Upper lobe of right lung (tissue), 1 donor: ENCODE measurements around the gene BPIFB6. TPM values are rescaled to one million over a fixed set of nuclear protein-coding genes. Genes with fewer than 3 reads are reported as not detected.

Experiments used
- ATAC-seq: fragments of 200-7000 bp; cut with Tn5 transposase; one replicate; pipeline ENCODE4 v1.9.1; 2020; ENCODE audit warnings: mild to moderate bottlenecking, moderate library complexity
- DNase-seq: peaks from one replicate; pipeline ENCODE4 v3.0.0-alpha.2; 2020
- H3K27ac ChIP-seq: fragments of 200-600 bp; one replicate; pipeline ENCODE4 v1.8.0; 2022
- H3K27me3 ChIP-seq: fragments of 200-600 bp; one replicate; pipeline ENCODE4 v1.8.0; 2022; ENCODE audit warnings: mild to moderate bottlenecking
- H3K36me3 ChIP-seq: fragments of 200-600 bp; one replicate; pipeline ENCODE4 v1.8.0; 2022
- H3K4me1 ChIP-seq: fragments of 200-600 bp; one replicate; pipeline ENCODE4 v1.8.0; 2022
- H3K4me3 ChIP-seq: fragments of 200-600 bp; one replicate; pipeline ENCODE4 v1.8.0; 2022; ENCODE audit warnings: mild to moderate bottlenecking
- H3K9me3 ChIP-seq: fragments of 200-600 bp; one replicate; pipeline ENCODE4 v1.8.0; 2022
- intact Hi-C: fragments of 100-400 bp; cut with DNase I; formaldehyde crosslinking; loops from one replicate; pipeline ENCODE4 v1.11.0; 2022
- total RNA-seq: library from RNA; stranded (reverse); fragmentation: NEBNext Ultra II Directional; extraction: Animal tissue kit (Norgen Biotek cat#: 25700); gene quantifications from one replicate; pipeline ENCODE4 v1.2.1, GENCODE V29; 2021
- TF ChIP-seq, protein P1 (sequence below): fragments of 200-600 bp; IDR thresholded peaks from one replicate; pipeline ENCODE4 v1.8.0; 2022; ENCODE audit warnings: antibody characterized with exemption
- donor health status: DM: no; HTN: yes; CAD: no; lungs with severe emphysema.

The BPIFB6 gene
- total RNA-seq, 1 donor from 2014 or later: not detected

DNA sequence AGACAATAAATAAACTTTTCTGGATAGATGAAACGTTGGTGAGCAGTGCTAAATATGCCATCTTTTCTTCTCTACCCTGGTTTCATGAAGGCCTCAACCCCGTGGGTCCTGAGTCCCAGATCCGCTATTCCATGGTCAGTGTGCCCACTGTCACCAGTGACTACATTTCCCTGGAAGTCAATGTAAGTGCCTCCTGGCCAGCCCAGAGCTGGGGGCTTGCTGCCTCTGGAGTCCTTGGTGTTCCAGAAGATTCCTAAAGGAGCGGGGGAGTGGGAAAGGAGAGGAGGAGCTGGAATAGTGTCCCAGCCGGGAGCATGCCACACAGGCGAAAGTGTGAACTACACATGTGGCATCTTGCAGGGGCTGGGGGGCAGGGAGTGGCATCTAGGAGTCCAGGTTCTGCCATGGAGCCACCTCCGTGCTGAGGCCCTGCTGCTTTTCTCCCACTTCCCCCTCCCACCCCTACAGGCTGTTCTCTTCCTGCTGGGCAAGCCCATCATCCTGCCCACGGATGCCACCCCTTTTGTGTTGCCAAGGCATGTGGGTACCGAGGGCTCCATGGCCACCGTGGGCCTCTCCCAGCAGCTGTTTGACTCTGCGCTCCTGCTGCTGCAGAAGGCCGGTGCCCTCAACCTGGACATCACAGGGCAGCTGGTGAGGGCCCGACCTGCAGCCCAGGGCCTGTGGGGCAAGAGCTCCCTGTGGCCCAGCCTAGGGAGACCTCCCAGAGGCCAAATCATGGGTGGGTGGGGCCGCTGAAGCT is 13.1 kb upstream of the BPIFB6 start:
- intact Hi-C loops: no loop called here
- Histone ChIP-seq H3K27ac (no peak overlapping the region), H3K9me3 (no peaks in the 10 kb centered on the region), H3K4me3 (no peak overlapping the region), H3K36me3 (no peaks in the 10 kb centered on the region), H3K4me1 (no peaks in the 10 kb centered on the region), H3K27me3 (no peaks in the 10 kb centered on the region)
- DNase-seq (no peak), ATAC-seq (no peak)
- TF ChIP-seq, protein P1, sequence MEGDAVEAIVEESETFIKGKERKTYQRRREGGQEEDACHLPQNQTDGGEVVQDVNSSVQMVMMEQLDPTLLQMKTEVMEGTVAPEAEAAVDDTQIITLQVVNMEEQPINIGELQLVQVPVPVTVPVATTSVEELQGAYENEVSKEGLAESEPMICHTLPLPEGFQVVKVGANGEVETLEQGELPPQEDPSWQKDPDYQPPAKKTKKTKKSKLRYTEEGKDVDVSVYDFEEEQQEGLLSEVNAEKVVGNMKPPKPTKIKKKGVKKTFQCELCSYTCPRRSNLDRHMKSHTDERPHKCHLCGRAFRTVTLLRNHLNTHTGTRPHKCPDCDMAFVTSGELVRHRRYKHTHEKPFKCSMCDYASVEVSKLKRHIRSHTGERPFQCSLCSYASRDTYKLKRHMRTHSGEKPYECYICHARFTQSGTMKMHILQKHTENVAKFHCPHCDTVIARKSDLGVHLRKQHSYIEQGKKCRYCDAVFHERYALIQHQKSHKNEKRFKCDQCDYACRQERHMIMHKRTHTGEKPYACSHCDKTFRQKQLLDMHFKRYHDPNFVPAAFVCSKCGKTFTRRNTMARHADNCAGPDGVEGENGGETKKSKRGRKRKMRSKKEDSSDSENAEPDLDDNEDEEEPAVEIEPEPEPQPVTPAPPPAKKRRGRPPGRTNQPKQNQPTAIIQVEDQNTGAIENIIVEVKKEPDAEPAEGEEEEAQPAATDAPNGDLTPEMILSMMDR: no peak

DNA sequence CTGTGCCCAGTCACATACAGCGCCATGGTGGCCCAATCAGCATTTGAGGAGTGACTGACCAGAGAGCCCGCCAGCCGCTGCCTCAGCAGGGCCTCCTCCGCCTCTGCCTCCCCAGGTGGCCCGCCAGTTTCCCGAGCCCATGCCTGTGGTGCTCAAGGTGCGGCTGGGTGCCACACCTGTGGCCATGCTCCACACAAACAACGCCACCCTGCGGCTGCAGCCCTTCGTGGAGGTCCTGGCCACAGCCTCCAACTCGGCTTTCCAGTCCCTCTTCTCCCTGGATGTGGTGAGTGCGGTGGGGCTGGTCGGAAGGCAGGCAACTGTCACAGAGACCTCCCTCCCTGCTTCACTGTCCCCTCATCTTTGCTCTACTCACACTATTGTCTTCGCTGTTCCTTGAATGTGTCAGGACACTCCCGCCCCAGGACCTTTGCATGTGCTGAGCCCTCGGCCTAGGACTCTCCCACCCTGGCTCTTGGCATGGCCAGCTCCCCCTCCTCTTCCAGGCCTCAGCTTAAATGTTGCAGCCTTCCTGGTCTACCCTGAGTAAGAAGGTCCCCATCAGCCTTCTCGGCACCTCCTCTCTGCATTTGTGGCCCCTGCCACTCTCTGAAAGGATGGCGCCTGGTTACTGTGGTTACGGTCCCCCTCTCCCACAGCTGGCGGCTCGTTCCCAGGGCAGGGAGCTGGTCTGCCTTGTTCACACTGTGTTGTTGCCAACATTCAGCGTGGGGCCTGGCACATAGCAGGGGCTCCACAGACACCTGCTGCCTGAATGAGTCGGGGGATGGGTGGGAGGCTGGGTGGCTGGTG is 11.8 kb upstream of the BPIFB6 start:
- Histone ChIP-seq H3K9me3 (no peaks in the 10 kb centered on the region), H3K27ac (no peak overlapping the region), H3K4me3 (no peak overlapping the region), H3K4me1 (no peaks in the 10 kb centered on the region), H3K27me3 (no peaks in the 10 kb centered on the region), H3K36me3 (no peaks in the 10 kb centered on the region)
- TF ChIP-seq, protein P1: no peak
- intact Hi-C loops: no loop called here
- DNase-seq (no peak), ATAC-seq (no peak)

DNA sequence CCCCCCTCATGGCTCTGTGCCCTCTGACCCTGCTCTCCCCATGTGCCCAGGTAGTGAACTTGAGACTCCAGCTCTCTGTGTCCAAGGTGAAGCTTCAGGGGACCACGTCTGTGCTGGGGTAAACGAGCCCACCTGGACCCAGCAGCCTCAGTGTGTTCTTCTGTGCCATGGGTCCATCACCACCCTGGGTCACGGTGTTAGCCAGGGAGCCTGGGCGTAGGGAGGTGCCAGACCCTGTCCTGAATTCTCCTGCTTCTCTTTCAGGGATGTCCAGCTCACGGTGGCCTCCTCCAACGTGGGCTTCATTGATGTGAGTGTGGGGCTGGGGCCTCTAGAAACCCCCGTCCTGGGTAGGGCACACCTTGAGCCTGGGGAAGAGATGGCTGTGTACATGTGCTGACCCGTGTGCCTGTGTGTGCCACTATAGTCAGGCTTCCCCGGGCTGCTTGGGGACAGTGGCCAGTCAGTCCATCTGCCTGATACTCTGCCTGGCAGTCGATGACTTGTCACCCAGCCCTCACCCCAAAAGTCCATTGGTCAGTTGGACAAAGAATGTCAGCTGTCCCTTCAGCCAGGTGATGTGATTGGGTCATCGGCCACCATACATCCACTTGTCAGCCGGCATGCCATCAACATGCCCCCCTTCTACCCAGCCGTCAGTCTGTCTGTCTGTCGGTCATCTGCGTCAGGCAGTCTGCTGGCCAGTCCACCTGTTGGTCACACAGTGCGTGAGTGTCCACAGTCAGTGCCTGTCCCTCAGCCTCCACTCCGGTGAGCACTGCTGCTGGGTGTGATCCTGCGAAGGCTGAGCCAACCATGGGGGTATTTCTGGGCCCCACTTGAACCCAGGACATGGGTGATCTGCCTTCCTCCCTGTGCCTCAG is 10.9 kb upstream of the BPIFB6 start:
- no peak overlapping the region for H3K27ac ChIP-seq
- H3K4me3 ChIP-seq: no peak overlapping the region
- no peak for DNase-seq
- TF ChIP-seq, protein P1: no peak
- H3K4me1 ChIP-seq: no peaks in the 10 kb centered on the region
- no peaks in the 10 kb centered on the region for H3K9me3 ChIP-seq
- intact Hi-C loops: no loop called here
- H3K27me3 ChIP-seq: no peaks in the 10 kb centered on the region
- H3K36me3 ChIP-seq: no peaks in the 10 kb centered on the region
- no peak for ATAC-seq

DNA sequence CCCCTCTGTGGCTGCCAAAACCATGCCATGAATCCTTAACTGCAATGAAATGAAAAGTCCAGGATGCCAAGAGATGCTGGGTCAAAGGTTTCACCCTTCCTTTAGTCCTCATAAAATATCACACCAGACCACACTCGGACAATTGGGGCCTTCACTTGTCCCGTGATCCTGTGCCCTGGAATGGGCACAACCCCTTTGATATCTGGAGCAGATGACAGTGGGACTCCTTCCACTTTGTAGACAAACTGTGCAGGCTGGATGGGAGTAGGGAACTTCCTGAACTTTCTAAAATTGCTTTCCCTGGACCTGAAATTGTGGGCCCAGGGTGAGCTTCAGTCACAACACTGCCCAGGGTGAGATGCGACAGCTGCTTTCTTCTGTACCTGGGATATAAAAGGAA is 9.6 kb upstream of the BPIFB6 start:
- Histone ChIP-seq H3K36me3 (no peaks in the 10 kb centered on the region), H3K4me3 (no peak overlapping the region), H3K27ac (no peak overlapping the region), H3K9me3 (no peaks in the 10 kb centered on the region), H3K4me1 (no peaks in the 10 kb centered on the region), H3K27me3 (no peaks in the 10 kb centered on the region)
- TF ChIP-seq, protein P1: no peak
- DNase-seq (no peak), ATAC-seq (no peak)
- intact Hi-C loops: no loop called here

DNA sequence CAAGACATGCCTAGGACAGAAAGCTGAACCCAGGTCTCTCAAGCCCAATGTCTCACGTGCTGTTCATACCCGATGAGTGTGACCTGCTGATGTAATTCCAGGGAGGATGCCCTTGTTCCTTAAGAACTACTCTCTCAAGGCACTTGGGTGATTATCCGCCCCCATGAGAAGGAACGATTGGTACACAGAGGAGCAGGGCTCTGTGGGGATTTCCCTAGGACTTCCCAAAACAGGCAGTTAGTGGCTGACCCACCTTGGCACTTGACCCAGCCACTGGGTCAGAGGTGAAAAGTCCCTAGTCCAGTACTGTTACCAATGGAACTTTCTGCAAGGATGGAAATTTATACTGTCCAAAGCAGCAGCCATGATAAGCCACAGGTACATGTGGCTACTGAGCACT is 9.2 kb upstream of the BPIFB6 start:
- Histone ChIP-seq H3K27ac (no peak overlapping the region), H3K9me3 (no peaks in the 10 kb centered on the region), H3K36me3 (no peaks in the 10 kb centered on the region), H3K4me1 (no peaks in the 10 kb centered on the region), H3K27me3 (no peaks in the 10 kb centered on the region), H3K4me3 (no peak overlapping the region)
- TF ChIP-seq, protein P1: no peak
- intact Hi-C loops: no loop called here
- DNase-seq (no peak), ATAC-seq (no peak)
